Stimulated activated CD4-positive, alpha-beta T cell treated with anti-CD3 and anti-CD28 coated beads, Interleukin-2, amount 100 ng/mL, for 4 hours (primary cell): ENCODE data around the gene NDUFA7.
"Not testable (repeated sequence)": the region's sequence is repeated elsewhere in the genome, so short reads cannot be mapped to it uniquely, and the experiment has no call there.

Experiments used
- DNase-seq: peaks from one replicate; pipeline ENCODE4 v3.0.0-alpha.2; 2020; ENCODE audit warnings: low read depth

Gene NDUFA7

GRCh38 chr19:8341504-8341903 lies 20.3 kb upstream of the NDUFA7 start:
- not testable (repeated sequence) for DNase-seq

DNA sequence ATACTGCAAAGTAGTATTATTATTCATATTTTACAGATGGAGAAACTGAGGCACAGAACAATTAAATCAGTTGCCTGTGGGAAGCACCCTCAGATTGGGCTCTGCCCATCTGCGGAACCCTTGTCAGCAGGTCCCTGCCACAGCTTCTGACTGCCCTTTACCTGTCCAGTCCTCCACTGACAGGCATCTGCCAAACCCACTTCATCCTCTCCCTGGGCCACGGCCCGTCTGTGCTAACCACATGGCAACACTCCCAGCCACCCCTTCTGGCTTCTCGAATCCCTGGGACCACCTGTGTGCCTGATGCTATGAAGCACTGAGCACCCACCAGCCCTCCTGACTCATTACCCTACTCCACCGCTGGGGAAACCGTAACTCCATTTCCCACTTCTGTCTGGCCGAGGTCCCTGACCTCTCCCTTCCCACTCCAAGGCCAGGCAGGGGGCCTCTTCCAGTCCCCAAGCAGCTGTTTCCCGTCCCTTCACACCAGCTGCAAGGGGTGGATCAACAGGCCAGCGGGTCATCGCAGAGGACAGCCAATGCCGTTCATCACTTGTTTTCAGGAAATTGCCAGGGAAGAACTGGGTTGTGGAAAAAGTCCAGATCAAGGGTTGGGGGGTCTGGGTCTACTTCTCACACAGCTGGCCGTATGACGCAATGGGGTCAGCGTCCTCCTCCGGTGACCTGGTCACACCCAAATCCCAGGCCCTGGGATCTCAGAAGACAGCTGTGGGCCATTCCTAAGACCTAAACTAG lies 19.3 kb upstream of the NDUFA7 start:
- no peak for DNase-seq

DNA sequence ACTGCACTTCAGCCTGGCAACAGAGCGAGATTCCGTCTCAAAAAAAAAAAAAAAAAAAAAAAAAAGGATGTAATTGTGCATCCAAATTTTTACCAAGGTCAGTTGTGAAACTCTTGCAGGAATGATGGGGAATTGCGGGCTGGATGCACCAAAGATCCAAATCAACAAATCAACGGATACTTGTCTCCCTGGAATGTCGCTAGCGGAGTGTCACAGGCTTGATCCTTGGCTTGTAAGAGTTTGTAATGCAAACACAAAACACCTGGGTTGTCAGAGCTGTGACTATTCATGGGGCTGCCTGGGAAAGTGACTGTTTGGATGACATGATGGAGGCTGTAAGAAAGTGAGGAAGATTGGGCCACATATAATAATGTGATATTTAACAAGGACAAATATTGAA lies 17.7 kb upstream of the NDUFA7 start:
- DNase-seq: no peak

DNA sequence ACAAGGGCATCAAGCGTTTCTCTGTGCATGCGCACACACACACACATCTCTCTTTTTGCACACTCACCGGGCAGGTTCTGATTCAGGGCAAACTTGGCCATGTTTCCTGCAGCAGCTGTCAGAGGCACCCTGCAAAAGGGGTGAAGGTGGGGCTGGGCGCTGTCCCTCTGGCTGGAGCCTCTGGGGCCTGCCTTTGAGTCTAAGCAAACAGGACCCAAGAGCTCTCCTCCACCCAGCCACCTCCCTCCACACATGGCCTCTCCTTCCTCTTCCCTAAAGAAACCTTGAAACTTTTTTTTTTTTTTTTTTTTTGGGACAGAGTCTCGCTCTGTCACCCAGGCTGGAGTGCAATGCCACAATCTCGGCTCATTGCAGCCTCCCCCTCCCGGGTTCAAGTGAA lies 16.6 kb upstream of the NDUFA7 start:
- no peak for DNase-seq

GRCh38 chr19:8336660-8337059 lies 15.5 kb upstream of the NDUFA7 start:
- no peak for DNase-seq

DNA sequence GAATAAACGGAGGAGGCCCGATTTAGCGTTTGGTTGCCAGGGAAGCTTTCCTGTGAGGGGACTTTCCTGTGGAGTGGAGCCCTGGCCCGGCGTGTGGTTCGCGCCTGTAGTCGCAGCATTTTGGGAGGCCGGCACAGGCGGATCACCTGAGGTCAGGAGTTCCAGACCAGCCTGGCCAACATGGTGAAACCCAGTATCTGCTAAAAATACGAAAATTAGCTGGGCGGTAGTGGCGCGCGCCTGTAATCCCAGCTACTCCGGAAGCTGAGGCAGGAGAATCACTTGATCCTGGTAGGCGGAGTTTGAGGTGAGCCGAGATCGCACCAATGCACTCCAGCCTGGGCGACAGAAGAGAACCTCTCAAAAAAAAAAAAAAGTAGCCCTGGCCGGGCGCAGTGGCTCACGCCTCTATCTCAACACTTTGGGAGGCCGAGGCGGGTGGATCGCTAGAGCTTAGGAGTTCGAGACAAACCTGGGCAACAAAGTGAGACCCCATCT lies 14.9 kb upstream of the NDUFA7 start:
- DNase-seq: no peak

- no peak for DNase-seq
These were observed 14.3 kb upstream of the NDUFA7 start for GRCh38 chr19:8335343-8336071.

GRCh38 chr19:8334458-8335342 lies 13.5 kb upstream of the NDUFA7 start:
- no peak for DNase-seq

- no peak for DNase-seq
These were observed 12.7 kb upstream of the NDUFA7 start for GRCh38 chr19:8333767-8334457.

DNA sequence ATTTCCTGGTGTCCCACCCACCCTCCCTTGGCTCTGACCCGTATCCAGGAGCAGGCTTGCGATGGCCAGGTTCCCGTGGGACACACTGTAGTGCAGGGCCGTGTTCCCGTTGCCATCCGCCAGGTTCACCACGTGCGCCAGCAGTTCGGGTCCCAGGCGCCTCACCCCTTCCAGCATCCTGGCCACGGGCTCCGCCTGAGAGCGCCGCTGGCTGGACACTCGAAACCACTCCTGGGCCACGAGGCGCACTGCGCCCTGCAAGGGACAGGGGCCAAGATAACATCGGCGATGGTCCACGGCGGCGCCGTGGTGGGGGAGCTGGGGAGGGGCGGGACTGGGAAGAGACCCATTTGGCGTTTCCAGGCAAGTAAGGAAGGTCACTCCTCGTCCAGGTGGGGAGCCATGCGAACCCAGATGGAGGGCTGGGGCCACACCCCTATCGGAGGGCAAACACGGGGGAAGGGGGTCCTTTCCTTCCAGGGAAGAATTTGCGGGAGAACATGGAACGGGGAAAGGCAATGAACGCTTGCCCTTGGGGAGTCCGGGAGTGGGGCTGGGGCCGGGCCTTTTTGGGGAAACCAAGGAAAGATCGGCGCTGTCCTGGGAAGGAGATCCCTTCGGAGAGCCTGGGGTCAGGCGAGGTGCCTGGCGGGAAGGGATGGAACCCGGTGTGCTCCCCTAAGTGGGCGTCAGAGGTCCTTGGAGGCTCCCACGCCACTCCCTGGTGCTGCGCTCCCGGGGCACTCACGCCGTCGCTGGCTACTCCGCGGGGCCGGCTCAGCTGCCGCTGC lies 12.0 kb upstream of the NDUFA7 start:
- no peak for DNase-seq

- no peak for DNase-seq
These were observed 10.2 kb upstream of the NDUFA7 start for GRCh38 chr19:8331263-8331845.

DNA sequence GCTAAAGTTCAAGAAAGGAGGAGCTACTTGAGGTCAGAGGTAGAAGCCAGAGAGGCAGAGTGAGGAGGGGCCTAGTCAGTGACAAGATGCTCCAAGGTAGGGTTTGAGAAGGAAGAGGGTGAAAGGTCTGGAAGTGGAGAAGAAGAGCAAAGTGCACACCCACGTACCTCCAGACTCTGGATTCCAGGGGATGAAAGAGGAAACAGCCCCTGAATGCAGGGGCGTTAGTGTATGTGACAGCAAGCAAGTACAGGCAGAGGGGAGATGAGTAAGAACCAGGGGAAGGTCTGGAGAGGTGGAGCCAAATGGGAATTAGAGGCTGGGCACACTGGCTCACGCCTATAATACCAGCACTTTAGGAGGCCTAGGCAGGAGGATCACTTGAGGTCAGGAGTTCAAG lies 8.8 kb upstream of the NDUFA7 start:
- DNase-seq: no peak

- DNase-seq: no peak
These were observed 4.3 kb upstream of the NDUFA7 start for GRCh38 chr19:8325454-8325853.

- no peak for DNase-seq
These were observed 3.2 kb upstream of the NDUFA7 start for GRCh38 chr19:8324186-8325050.

- DNase-seq: no peak
These were observed 2.6 kb upstream of the NDUFA7 start for GRCh38 chr19:8323781-8324185.

DNA sequence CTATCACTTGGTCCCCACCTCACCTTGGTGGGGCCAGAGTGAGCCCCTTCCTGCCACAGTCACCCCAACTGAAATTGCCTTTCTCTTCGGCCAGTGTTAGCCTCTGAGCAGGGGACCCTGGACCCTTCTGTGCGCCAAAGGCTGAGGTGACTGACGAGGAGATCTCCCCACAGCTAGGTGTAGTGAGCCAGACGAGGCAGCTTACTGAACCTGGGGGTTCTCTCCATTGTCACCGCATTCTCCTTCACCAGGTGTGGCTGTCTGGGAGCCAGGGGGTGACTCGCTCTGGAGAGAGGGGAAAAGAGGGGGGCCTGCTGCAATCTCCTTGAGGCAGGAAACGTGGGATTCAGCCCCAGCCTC lies 1.4 kb upstream of the NDUFA7 start:
- DNase-seq: no peak

GRCh38 chr19:8321986-8322637 lies 937 bp upstream of the NDUFA7 start:
- no peak for DNase-seq

- DNase-seq: no peak
These were observed 560 bp downstream of the NDUFA7 start for GRCh38 chr19:8320564-8321066.
